ENCODE results near the gene WDR86.

- no peak for TF ChIP-seq FOXA1 (IDR thresholded peaks at IDR 0.05)
- TF ChIP-seq HDGF (IDR thresholded peaks at IDR 0.05; ENCODE audit: borderline replicate concordance) = no peak
Observed at GRCh38 chr7:151379193-151379520, 30.7 kb downstream of the WDR86 start.

Data from HEK293T (cell line).